ENCODE measurements around the gene SARDH.

The SARDH gene

DNA sequence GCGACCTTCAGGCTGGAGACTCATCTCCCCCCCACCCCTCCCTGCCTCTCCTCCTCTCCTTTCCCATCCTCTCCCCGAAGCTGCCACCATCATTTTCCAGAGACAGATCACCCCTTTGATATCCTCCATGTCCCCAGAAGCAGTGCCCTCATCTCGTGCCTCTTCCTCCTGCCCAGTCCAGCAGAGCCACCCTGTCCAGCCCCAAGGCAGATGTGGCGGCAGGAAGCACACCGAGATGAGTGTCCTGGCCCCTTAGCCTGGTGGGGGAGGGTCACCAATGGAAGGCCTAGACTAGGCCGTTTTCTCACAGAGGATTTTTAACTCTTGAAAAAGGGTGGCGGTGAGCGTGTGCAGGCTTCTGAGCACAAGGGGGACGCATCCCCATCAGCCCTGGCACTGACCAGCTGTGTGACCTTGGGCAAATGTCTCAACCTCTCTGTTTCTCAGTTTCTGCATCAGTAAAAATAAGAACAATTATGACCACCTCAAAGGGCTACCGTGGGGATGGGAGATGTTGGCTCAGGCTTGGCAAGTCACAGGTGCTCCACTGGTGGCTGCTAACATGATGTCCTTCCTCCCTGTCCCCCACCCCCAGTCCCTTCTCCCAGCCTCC is 48.9 kb downstream of the SARDH start:
- no peak for DNase-seq
- Histone ChIP-seq H2BK5ac (ENCODE audit: low read depth, low read length, poor library complexity) (peak overlapping the region; percentile 48), H3K27ac (ENCODE audit: low read depth, low read length) (peak overlapping the region; percentile 18), H3K23ac (ENCODE audit: low read length) (no peak overlapping the region), H3K9ac (ENCODE audit: low read length) (no peak overlapping the region), H2AK5ac (ENCODE audit: low read length) (peak overlapping the region; percentile 55), H3K4ac (ENCODE audit: low read depth, low read length) (peak overlapping the region; percentile 24), H3K18ac (ENCODE audit: low read length) (peak overlapping the region; percentile 65), H2AFZ (ENCODE audit: insufficient read depth, low read length, poor library complexity) (no peak overlapping the region), H3K27me3 (ENCODE audit: insufficient read depth, low read length) (no peaks in the 10 kb centered on the region), H3K36me3 (ENCODE audit: control insufficient read depth in 1 of 2, insufficient read depth in 2 of 2, low read length in 2 of 2) (no peaks in the 10 kb centered on the region), H2BK120ac (ENCODE audit: insufficient read depth, low read length, poor library complexity) (peak overlapping the region; percentile 69), H3K79me1 (ENCODE audit: low read length) (peaks cover 37% of the 10 kb centered on the region), H3K14ac (ENCODE audit: low read length) (peak overlapping the region; percentile 45), H3K9me3 (ENCODE audit: insufficient read depth, low read depth, low read length) (peaks cover 2% of the 10 kb centered on the region), H2BK12ac (ENCODE audit: low read length) (peak overlapping the region; percentile 76), H3K4me3 (ENCODE audit: low read depth, low read length) (no peak overlapping the region), H3K4me1 (ENCODE audit: control insufficient read depth in 1 of 2, insufficient read depth in 2 of 2, low read length in 2 of 2) (peaks cover 38 to 44% of the 10 kb centered on the region in 2 experiments), H3K4me2 (ENCODE audit: low read length) (no peak overlapping the region), H4K12ac (ENCODE audit: low read depth, low read length) (no peak overlapping the region), H4K8ac (ENCODE audit: low read depth, low read length) (no peak overlapping the region), H3K79me2 (ENCODE audit: control insufficient read depth, insufficient read depth, low read length, poor library complexity) (peaks cover 1% of the 10 kb centered on the region), H4K91ac (ENCODE audit: low read depth, low read length) (peak overlapping the region; percentile 81)
- no CpG with 5 or more reads among the region's 10 CpGs for WGBS (ENCODE audit: extremely low coverage, insufficient coverage, insufficient read length)

DNA sequence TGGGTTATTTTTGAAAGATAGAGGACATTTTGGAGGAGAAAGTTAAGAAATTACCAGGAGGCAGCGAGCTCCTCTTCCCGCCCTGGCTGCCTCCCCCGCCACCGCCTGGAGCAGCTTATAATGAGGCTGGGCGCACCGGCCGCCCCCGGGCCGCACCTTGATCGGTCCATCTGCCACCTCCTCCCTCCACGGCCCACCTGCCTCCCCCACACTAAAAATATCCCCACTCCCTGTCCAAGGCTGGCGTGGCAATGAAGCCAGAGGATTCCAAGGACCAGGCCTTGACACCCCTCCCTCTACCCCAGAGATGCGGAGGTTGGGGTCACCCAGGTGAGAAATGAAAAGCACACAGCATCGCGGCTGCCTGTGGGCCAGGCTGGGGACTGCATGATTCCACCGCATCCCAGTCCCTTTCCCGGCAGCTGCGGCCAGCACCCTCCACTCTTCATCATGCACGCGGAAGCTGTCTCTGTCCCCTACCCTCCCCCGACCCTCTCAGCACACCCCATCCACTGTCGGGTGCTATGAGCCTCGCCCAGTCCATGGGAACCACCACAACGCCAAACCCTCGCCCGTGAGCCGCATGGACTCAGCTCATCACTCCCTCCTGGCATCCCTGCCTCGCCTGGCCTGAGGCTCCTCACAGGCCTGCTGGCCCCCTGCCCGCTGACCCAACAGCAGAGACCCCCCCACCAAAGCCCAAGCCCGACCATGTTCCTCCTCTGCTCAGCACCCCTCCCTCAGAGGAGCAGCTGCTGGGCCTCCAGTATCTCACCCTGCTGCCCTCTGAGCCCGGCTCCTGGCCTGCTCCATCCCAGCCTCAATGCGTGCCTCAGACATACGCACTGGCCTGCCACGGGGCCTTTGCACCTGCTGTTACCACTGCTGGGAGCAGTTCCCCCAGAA is 50.0 kb downstream of the SARDH start:
- Histone ChIP-seq H2AK5ac (ENCODE audit: low read length) (peak overlapping the region; percentile 4), H3K27ac (ENCODE audit: low read depth, low read length) (no peak overlapping the region), H3K23ac (ENCODE audit: low read length) (no peak overlapping the region), H4K12ac (ENCODE audit: low read depth, low read length) (no peak overlapping the region), H3K4me1 (ENCODE audit: control insufficient read depth in 1 of 2, insufficient read depth in 2 of 2, low read length in 2 of 2) (peaks cover 48 to 56% of the 10 kb centered on the region in 2 experiments), H3K9me3 (ENCODE audit: insufficient read depth, low read depth, low read length) (peaks cover 2% of the 10 kb centered on the region), H3K4me2 (ENCODE audit: low read length) (no peak overlapping the region), H4K91ac (ENCODE audit: low read depth, low read length) (peak overlapping the region; percentile 52), H4K8ac (ENCODE audit: low read depth, low read length) (no peak overlapping the region), H2BK5ac (ENCODE audit: low read depth, low read length, poor library complexity) (no peak overlapping the region), H3K18ac (ENCODE audit: low read length) (no peak overlapping the region), H3K4me3 (ENCODE audit: low read depth, low read length) (no peak overlapping the region), H3K4ac (ENCODE audit: low read depth, low read length) (no peak overlapping the region), H2AFZ (ENCODE audit: insufficient read depth, low read length, poor library complexity) (no peak overlapping the region), H2BK120ac (ENCODE audit: insufficient read depth, low read length, poor library complexity) (no peak overlapping the region), H3K9ac (ENCODE audit: low read length) (no peak overlapping the region), H3K36me3 (ENCODE audit: control insufficient read depth in 1 of 2, insufficient read depth in 2 of 2, low read length in 2 of 2) (no peaks in the 10 kb centered on the region), H3K79me1 (ENCODE audit: low read length) (peaks cover 49% of the 10 kb centered on the region), H3K14ac (ENCODE audit: low read length) (peak overlapping the region; percentile 19), H3K79me2 (ENCODE audit: control insufficient read depth, insufficient read depth, low read length, poor library complexity) (peaks cover 1% of the 10 kb centered on the region), H3K27me3 (ENCODE audit: insufficient read depth, low read length) (no peaks in the 10 kb centered on the region), H2BK12ac (ENCODE audit: low read length) (peak overlapping the region; percentile 76)
- WGBS (ENCODE audit: extremely low coverage, insufficient coverage, insufficient read length), result no CpG with 5 or more reads among the region's 34 CpGs
- no peak for DNase-seq

DNA sequence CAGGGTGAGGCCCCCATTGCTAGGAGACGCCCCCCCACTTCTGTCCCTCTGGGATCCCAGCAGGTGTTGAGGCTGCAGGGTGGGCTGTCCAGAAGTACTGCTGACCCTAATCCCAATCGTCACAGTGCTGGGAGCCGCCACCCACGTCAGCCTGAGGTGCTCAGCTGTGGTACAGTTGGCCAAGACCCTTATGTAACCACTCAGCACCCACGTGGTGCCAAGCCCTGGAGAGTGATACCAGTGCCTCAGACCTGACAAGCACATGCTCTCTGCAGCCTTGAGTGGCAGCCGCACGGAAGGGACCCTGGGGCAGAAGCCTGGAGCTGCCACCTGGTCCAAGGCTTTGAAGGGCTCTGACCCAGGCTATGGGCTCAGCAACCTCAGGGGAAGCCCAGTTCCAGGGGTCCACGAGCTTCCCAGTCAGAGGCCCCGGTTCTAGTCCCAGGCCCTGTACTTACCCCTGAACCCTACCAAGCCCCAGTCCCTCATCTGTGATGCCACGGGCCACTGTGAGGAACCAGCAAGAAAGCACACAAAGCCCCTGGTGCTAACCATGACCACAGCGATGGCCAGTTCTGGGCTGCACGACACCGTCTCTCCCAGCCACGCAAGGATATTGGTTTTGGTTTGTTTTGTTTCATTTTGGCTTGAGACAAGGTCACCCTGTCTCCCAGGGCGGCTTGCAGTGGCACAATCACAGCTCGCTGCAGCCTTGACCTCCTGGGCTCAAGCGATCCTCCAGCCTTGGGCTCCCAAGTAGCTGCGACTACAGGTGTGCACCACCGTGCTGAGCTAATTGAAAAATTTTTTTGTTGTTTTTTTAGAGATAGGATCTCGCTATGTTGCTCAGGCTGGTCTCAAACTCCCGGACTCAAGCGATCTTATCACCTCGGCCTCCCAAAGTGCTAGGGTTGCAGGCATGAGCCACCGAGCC is 51.2 kb downstream of the SARDH start:
- Histone ChIP-seq H3K27me3 (ENCODE audit: insufficient read depth, low read length) (no peaks in the 10 kb centered on the region), H3K9ac (ENCODE audit: low read length) (no peak overlapping the region), H3K9me3 (ENCODE audit: insufficient read depth, low read depth, low read length) (peaks cover 2% of the 10 kb centered on the region), H3K36me3 (ENCODE audit: control insufficient read depth in 1 of 2, insufficient read depth in 2 of 2, low read length in 2 of 2) (no peaks in the 10 kb centered on the region), H2BK120ac (ENCODE audit: insufficient read depth, low read length, poor library complexity) (no peak overlapping the region), H3K14ac (ENCODE audit: low read length) (no peak overlapping the region), H2BK12ac (ENCODE audit: low read length) (no peak overlapping the region), H3K18ac (ENCODE audit: low read length) (no peak overlapping the region), H3K79me2 (ENCODE audit: control insufficient read depth, insufficient read depth, low read length, poor library complexity) (peaks cover 4% of the 10 kb centered on the region), H2AFZ (ENCODE audit: insufficient read depth, low read length, poor library complexity) (no peak overlapping the region), H4K12ac (ENCODE audit: low read depth, low read length) (no peak overlapping the region), H3K4me2 (ENCODE audit: low read length) (no peak overlapping the region), H3K23ac (ENCODE audit: low read length) (no peak overlapping the region), H3K4me3 (ENCODE audit: low read depth, low read length) (no peak overlapping the region), H2BK5ac (ENCODE audit: low read depth, low read length, poor library complexity) (no peak overlapping the region), H4K91ac (ENCODE audit: low read depth, low read length) (peak overlapping the region; percentile 15), H3K79me1 (ENCODE audit: low read length) (peaks cover 45% of the 10 kb centered on the region), H3K4ac (ENCODE audit: low read depth, low read length) (no peak overlapping the region), H3K4me1 (ENCODE audit: control insufficient read depth in 1 of 2, insufficient read depth in 2 of 2, low read length in 2 of 2) (peaks cover 47 to 51% of the 10 kb centered on the region in 2 experiments), H3K27ac (ENCODE audit: low read depth, low read length) (no peak overlapping the region), H2AK5ac (ENCODE audit: low read length) (peak overlapping the region; percentile 15), H4K8ac (ENCODE audit: low read depth, low read length) (no peak overlapping the region)
- no peak for DNase-seq
- WGBS (ENCODE audit: extremely low coverage, insufficient coverage, insufficient read length), result no CpG with 5 or more reads among the region's 24 CpGs
